GM19193 (cell line): ENCODE results near the gene DEPDC4.

Experiments
- POLR2A ChIP-seq: IDR thresholded peaks from 4 replicates; pipeline ENCODE4 v1.6.1; 2011; ENCODE audit not compliant: insufficient read depth, insufficient read length; ENCODE audit errors: extremely low read depth

DEPDC4 gene

DNA sequence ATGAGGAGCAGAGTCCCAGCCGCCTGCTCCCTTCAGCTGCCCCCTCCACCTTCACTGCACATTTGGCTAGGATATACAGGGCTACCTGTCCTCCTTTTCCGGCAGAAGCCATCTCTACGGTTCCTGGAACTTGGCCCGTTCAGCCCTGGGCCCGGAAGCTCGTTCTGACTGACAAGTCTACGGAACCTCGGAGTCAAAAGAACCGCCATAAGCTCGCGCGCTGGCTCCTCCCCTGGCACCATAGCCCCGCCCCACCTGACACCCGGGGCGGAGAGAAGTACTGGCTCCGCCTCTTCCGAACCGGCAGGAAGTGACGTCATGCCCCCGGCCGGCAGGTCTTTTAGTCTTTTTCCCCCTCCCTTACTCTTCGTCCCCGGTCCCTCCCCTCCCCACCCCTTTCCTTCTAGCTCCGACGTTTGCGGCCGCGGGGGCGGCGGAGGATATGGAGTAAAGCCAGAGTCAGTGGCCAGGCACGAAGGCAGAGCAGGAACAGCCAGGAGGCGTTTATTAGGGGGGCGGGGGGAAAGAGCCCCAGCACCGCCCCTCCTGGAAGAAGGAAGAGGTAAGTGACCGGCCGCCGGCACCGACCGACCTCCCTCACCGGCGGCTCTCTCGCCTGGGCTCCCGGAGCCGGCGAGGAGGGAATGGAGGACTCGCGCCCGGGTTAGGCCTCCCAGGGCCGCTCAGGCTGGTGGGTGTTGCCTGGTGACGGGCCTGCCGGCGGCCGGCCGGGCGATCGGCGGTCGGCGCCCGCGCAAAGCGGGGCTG, at the start of gene DEPDC4, which contains the start of gene SCYL2:
TSS of gene DEPDC4 (minus strand) at position 245 of the 768 bp plus-strand sequence. CDS start at position 242, 3 bp downstream.
TSS of gene SCYL2 (plus strand) at position 343 of the 768 bp plus-strand sequence. CDS start 15,794 bp downstream, outside the sequence.
- peak; percentile 63 for TF ChIP-seq POLR2A

GRCh38 chr12:100311317-100311716, 44.4 kb upstream of the DEPDC4 start:
- TF ChIP-seq POLR2A: no peak

DNA sequence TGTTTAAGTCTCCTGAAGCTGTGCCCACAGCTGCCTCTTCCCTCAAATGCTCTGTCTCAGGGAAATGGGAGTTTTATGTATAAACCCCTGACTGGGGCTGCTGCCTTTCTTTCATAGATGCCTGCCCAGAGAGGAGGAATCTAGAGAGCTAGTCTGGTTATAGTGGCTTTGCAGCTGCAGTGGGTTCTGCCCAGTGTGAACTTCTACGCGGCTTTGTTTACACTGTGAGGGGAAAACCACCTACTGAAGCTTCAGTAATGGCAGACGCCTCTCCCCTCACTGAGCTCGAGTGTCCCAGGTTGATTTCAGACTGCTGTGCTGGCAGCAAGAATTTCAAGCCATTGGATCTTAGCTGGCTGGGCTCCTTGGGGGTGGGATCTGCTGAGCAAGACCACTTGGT, 37.0 kb upstream of the DEPDC4 start:
- no peak for TF ChIP-seq POLR2A

- no peak for TF ChIP-seq POLR2A
Observed at GRCh38 chr12:100302081-100302480, 35.2 kb upstream of the DEPDC4 start.

DNA sequence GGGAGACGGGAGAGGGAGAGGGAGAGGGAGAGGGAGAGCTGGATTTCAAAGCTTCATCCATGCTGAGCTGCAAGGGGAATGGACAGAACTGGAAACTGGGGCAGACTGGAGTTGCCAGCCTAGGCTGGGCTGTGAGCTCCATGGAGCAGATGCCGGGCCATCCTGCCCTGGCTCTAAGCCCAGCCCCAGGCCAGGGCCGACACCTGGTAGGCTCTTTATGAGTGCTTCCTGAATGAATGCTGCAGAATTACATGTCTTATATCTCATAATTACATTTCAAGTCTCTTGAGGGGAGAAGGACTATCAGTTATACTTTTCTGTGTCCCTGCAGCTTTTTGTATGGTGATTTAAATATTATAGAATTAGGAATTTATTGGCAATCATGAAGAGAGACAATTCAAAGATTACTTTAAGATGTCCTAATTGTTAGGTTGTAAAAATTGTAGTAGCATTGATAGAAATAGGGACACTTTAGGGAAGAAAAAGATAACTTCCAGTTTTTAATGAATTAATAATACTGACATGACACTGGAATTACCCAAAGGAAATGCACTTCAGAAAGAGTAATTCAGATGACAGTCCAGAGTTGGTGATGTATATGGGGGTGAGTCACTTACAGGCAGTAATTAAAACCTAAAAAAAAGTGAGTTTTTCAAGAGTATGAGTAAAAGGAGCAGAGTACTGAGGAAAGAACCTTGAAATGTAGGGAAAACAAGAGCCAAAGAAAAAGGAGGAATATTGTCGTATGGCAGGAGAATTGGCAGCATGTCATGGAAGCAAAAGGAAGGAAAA, 29.1 kb upstream of the DEPDC4 start:
- no peak for TF ChIP-seq POLR2A

DNA sequence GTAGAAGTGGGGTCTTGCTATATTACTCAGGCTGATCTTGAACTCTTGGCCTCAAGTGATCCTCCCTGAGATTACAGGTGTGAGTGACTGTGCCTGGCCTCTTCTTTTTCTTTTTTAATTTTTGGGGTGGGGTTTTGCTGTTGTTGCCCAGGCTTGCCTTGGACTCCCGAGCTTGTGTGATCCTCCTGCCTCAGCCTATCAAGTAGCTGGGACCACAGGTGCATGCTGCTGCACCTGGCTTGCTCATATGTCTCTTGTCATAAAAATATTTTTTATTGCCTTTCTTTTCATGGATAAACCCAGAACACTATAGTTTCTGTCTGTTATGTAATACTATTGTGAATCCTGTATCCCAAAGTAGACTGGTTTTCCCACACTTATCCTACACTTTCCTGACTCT, 26.1 kb upstream of the DEPDC4 start:
- no peak for TF ChIP-seq POLR2A

GRCh38 chr12:100290016-100290415, 23.1 kb upstream of the DEPDC4 start:
- TF ChIP-seq POLR2A: no peak

- TF ChIP-seq POLR2A: no peak
Observed at GRCh38 chr12:100289038-100289437, 22.2 kb upstream of the DEPDC4 start.

- no peak for TF ChIP-seq POLR2A
Observed at GRCh38 chr12:100279607-100280244, 12.8 kb upstream of the DEPDC4 start.

DNA sequence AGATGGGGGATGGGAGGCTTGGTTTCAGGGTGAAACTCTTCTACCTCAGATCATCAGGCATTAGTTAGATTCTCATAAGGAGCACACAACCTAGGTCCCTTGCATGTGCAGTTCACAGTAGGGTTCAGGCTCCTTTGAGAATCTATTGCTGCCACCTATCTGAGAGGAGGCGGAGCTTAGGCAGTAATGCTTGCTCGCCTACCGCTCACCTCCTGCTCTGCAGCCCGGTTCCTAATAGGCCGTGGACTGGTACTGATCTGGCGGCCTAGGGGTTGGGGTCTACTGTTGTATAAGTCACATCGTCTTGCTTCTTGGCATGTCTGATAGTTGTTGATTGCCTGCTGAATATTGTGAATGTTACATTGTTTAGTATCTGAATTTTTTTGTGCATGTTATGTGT, 12.3 kb upstream of the DEPDC4 start:
- no peak for TF ChIP-seq POLR2A

DNA sequence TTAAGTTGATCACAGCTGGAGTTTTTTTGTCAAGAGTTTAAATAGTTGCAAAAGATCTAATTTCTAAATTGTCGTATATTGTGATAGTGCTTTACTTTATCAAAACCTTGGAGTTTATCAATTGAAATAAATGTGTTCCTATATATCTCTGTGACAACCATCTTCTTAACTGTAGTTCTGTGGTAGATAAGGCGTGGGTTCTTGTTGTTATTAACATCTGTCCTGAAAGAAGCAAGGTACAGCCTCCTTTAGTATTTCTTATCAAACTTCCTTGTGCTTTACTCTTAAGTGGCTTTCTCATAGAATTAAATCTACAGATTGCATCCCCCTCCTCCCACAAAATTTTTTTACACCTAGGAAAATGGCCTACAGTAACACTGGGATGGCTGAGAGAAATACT, 7.4 kb upstream of the DEPDC4 start:
- TF ChIP-seq POLR2A: no peak

- TF ChIP-seq POLR2A: no peak
Observed at GRCh38 chr12:100273782-100274181, 6.9 kb upstream of the DEPDC4 start.

DNA sequence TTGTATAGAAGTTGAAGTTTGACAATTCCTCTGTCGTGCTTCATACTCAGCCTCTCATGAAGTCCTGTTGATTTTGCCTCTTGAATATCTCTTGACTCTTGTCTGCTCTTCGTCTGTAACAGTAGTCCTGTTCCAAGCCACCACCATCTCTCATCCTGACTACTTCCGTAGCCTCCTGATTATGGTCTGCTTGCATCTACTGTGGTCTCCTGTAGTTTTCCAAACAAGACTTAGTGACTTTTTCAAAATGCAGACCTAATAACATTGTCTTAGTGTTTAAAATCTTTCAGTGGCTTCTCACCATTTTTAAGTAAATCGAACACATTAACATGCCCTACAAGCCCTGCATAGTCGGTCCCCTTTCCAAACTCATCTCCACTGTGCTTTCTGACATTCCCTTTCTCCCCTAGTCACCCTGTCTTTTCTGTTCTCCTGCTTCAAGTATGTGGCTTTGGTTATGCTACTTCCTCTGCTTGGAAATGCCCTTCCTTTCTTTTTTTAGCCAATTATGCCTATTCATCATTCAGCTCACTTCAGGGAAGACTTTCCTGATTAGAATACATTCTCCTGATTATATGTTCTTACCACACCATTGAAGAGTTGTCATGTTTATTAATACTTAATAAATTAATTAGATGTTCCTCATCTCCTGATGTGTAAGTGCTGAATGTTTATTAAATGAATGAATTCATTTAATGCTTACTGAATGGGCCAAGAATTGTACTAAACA, 2.1 kb upstream of the DEPDC4 start:
- TF ChIP-seq POLR2A: no peak

GRCh38 chr12:100267603-100268281, 863 bp upstream of the DEPDC4 start:
- no peak for TF ChIP-seq POLR2A
